ENCODE data around the gene LEMD2. TPM values are rescaled to one million over a fixed set of nuclear protein-coding genes. Genes with fewer than 3 reads are reported as not detected.

LEMD2 gene
- total RNA-seq, 1 donor: 47.4 TPM

GRCh38 chr6:33802186-33802958 is 13.4 kb upstream of the LEMD2 start:
- Histone ChIP-seq H3K9me3 (ENCODE audit: low read depth, low read length) (no peaks in the 10 kb centered on the region), H3K27ac (ENCODE audit: low read depth, low read length) (no peak overlapping the region), H3K4me1 (ENCODE audit: insufficient read depth, low read length) (peaks cover 9% of the 10 kb centered on the region), H3K4me2 (ENCODE audit: insufficient read depth, low read length) (no peak overlapping the region), H3K36me3 (ENCODE audit: insufficient read depth, low read length) (no peaks in the 10 kb centered on the region), H4K20me1 (ENCODE audit: insufficient read depth, low read length) (no peaks in the 10 kb centered on the region), H3K4me3 (ENCODE audit: insufficient read depth, low read length) (no peak overlapping the region), H2AFZ (ENCODE audit: low read length) (no peak overlapping the region), H3K27me3 (ENCODE audit: insufficient read depth, low read length) (peaks cover 17% of the 10 kb centered on the region), H3K79me2 (ENCODE audit: insufficient read depth, low read length) (no peaks in the 10 kb centered on the region)
- DNase-seq (ENCODE audit: insufficient read length, low spot score, missing footprints): peak; percentile 51
- TF ChIP-seq, protein P1, sequence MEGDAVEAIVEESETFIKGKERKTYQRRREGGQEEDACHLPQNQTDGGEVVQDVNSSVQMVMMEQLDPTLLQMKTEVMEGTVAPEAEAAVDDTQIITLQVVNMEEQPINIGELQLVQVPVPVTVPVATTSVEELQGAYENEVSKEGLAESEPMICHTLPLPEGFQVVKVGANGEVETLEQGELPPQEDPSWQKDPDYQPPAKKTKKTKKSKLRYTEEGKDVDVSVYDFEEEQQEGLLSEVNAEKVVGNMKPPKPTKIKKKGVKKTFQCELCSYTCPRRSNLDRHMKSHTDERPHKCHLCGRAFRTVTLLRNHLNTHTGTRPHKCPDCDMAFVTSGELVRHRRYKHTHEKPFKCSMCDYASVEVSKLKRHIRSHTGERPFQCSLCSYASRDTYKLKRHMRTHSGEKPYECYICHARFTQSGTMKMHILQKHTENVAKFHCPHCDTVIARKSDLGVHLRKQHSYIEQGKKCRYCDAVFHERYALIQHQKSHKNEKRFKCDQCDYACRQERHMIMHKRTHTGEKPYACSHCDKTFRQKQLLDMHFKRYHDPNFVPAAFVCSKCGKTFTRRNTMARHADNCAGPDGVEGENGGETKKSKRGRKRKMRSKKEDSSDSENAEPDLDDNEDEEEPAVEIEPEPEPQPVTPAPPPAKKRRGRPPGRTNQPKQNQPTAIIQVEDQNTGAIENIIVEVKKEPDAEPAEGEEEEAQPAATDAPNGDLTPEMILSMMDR (IDR thresholded peaks at IDR 0.05; ENCODE audit: extremely low read depth, low read depth, low read length): no peak

- TF ChIP-seq, protein P1 (IDR thresholded peaks at IDR 0.05; ENCODE audit: extremely low read depth, low read depth, low read length): no peak
- Histone ChIP-seq H3K27me3 (ENCODE audit: insufficient read depth, low read length) (peaks cover 13% of the 10 kb centered on the region), H3K36me3 (ENCODE audit: insufficient read depth, low read length) (no peaks in the 10 kb centered on the region), H3K27ac (ENCODE audit: low read depth, low read length) (no peak overlapping the region), H4K20me1 (ENCODE audit: insufficient read depth, low read length) (no peaks in the 10 kb centered on the region), H3K4me2 (ENCODE audit: insufficient read depth, low read length) (no peak overlapping the region), H3K9me3 (ENCODE audit: low read depth, low read length) (no peaks in the 10 kb centered on the region), H3K4me1 (ENCODE audit: insufficient read depth, low read length) (peaks cover 9% of the 10 kb centered on the region), H3K79me2 (ENCODE audit: insufficient read depth, low read length) (no peaks in the 10 kb centered on the region), H3K4me3 (ENCODE audit: insufficient read depth, low read length) (no peak overlapping the region), H2AFZ (ENCODE audit: low read length) (no peak overlapping the region)
- DNase-seq (ENCODE audit: insufficient read length, low spot score, missing footprints): peak; percentile 58
These were observed 12.7 kb upstream of the LEMD2 start for GRCh38 chr6:33801611-33802010.

GRCh38 chr6:33800248-33800969 is 11.5 kb upstream of the LEMD2 start:
- no peaks in the 10 kb centered on the region for H3K36me3 ChIP-seq (ENCODE audit: insufficient read depth, low read length)
- H3K4me2 ChIP-seq (ENCODE audit: insufficient read depth, low read length): peak overlapping the region; percentile 3
- TF ChIP-seq, protein P1 (IDR thresholded peaks at IDR 0.05; ENCODE audit: extremely low read depth, low read depth, low read length): no peak
- H3K27me3 ChIP-seq (ENCODE audit: insufficient read depth, low read length): peaks cover 10% of the 10 kb centered on the region
- H3K79me2 ChIP-seq (ENCODE audit: insufficient read depth, low read length): no peaks in the 10 kb centered on the region
- DNase-seq (ENCODE audit: insufficient read length, low spot score, missing footprints): peak; percentile 17
- no peak overlapping the region for H3K27ac ChIP-seq (ENCODE audit: low read depth, low read length)
- H4K20me1 ChIP-seq (ENCODE audit: insufficient read depth, low read length): no peaks in the 10 kb centered on the region
- H3K9me3 ChIP-seq (ENCODE audit: low read depth, low read length): no peaks in the 10 kb centered on the region
- no peak overlapping the region for H2AFZ ChIP-seq (ENCODE audit: low read length)
- peaks cover 9% of the 10 kb centered on the region for H3K4me1 ChIP-seq (ENCODE audit: insufficient read depth, low read length)
- H3K4me3 ChIP-seq (ENCODE audit: insufficient read depth, low read length): no peak overlapping the region

Data from osteoblast (primary cell).